Measurements from ENCODE around the gene BATF.

DNA sequence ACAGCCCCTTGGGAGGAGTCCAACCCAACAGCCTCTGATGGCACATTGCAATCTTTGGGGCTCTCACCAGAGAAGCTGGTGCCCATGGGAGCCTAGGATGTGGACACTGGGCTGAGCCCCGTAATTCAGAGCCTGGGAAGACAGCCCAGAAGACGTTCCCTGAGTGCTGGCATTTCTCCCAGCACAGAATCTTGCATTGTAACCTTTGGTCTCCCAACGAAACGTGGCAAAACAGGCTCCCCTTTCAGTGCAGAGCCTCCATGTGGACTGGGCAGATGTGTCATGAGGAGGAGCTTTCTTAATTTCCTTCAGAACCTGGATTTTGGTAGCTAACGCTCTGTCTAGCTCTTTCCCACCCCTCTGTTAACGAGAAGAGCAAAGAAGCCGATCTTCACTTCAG, 26.3 kb downstream of the BATF start:
- TF ChIP-seq EP300 (IDR thresholded peaks at IDR 0.05; ENCODE audit: borderline replicate concordance) (no peak), RAD21 (IDR thresholded peaks at IDR 0.05; ENCODE audit: low read depth) (no peak), CREB1 (IDR thresholded peaks at IDR 0.05; ENCODE audit: low read depth) (no peak), TCF12 (IDR thresholded peaks at IDR 0.05; ENCODE audit: low read depth) (no peak), REST (IDR thresholded peaks at IDR 0.05; ENCODE audit: low read depth) (no peak), CEBPB (IDR thresholded peaks at IDR 0.05) (no peak)
- TF ChIP-seq, protein P1, sequence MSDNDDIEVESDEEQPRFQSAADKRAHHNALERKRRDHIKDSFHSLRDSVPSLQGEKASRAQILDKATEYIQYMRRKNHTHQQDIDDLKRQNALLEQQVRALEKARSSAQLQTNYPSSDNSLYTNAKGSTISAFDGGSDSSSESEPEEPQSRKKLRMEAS (IDR thresholded peaks at IDR 0.05) = no peak

Measured in Ishikawa (cell line).